Measurements from ENCODE around the gene GPLD1. TPM values are rescaled to one million over a fixed set of nuclear protein-coding genes. Genes with fewer than 3 reads are reported as not detected.

GPLD1 gene
- total RNA-seq, 4 donors from 2014 or later, result 5.9 to 18.1 (median 13.0) TPM

DNA sequence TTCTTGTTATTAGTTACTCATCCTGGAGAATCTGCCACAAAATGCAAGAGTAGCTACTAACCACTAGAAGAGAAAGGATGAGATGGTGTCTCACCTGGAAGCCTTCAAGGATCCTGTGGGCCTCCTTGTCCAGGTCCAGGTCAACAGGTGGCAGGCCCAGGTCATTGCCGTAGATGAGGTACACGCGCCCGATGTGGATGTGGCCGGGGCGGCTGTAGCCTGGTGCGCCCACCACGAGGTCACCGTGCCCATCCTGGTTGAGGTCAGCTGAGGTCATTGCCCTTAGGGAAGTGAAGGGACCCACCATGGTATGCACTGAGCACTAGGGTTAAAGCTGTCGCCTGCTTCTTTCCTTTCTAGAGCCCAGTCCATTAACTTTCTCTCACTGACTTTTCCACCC lies 35.5 kb downstream of the GPLD1 start:
- TF ChIP-seq, protein P1, sequence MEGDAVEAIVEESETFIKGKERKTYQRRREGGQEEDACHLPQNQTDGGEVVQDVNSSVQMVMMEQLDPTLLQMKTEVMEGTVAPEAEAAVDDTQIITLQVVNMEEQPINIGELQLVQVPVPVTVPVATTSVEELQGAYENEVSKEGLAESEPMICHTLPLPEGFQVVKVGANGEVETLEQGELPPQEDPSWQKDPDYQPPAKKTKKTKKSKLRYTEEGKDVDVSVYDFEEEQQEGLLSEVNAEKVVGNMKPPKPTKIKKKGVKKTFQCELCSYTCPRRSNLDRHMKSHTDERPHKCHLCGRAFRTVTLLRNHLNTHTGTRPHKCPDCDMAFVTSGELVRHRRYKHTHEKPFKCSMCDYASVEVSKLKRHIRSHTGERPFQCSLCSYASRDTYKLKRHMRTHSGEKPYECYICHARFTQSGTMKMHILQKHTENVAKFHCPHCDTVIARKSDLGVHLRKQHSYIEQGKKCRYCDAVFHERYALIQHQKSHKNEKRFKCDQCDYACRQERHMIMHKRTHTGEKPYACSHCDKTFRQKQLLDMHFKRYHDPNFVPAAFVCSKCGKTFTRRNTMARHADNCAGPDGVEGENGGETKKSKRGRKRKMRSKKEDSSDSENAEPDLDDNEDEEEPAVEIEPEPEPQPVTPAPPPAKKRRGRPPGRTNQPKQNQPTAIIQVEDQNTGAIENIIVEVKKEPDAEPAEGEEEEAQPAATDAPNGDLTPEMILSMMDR (IDR thresholded peaks at IDR 0.05; ENCODE audit: low read depth), result no peak

DNA sequence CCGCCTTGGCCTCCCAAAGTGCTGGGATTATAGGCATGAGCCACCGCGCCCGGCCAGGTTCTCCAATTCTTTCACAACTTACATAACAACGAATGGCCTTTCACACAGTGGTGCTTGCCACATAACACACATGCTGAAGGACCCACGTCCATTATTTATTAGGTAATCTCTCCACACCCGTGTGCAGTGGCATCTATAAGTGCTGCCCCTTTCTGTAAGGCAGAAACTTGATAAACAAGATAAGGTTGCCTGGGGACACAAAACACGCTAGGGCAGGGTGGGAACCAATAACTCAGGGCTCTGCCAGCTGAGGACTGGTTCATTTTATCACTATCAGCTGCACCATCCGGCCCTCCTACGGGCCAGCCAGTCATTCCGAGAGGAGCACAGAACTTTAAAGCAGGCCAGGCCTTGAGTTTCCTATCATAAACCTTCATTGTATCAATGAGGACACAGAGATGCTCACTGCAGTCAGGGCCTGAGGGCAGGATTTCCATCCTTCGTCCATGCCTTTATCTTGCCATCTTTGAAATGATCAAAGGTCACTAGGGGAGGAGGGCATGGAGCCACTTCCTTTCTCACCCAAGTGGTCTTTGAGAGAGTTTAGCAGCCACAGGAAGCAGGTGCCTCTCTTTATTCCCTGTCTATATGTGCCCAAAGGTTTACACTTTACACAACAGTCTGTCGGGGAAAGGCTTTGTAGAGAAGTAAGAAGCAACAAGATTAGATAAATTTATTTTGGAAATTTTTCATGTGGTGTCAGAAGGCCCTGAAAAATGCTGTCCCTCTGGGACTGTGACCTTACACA lies 37.6 kb downstream of the GPLD1 start:
- TF ChIP-seq, protein P1 (IDR thresholded peaks at IDR 0.05; ENCODE audit: low read depth), result no peak

DNA sequence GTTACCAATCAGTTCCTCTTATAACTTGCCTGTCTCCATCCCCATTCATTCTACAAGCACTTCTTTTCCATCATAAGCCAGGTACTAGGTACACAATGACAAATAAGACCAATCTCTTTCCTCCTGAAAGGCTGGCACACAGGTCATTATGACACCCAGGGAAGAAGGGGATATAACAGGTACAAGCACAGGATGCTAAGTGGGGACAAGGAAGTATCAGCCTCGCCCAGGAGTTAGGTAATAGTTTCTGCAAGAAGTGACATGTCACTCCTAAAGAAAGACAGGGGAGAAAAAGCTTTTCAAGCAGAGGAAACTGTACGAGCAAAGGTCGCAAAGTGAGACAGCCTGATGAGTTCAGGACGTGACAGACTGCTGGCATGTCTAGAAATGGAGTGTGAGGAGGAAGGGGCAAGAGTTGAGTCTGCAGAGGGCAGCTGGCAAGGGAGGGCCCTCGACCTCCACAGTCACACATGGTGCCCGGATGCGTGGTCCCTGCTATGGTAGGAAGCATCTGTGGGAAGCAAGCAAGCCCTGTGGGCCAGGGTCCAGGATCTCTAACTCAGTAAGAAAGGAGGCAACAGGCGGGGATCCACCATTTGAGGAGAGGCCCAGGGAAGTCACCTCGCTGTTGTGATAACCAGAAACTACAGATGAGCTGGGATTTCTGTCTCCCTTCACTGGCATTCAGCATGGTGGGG lies 40.4 kb downstream of the GPLD1 start:
- TF ChIP-seq, protein P1 (IDR thresholded peaks at IDR 0.05; ENCODE audit: low read depth), result no peak

DNA sequence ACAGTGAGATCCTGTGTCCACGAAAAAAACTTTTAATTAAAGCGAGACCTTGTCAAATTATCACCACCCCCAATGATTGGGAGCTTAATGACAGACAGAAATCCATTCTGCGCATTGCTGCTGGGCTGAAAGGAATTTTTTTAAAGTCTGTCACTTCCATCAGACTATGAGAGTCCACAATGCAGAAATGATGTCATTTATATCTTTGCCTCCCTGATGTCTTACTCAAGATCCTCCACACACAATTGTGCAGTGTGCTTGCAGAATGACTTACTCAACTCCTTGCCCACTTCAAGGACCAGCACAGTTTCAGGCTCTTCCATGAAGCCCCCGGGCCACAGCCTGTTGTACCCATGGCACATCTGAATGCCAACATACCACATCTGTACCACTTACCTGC lies 41.0 kb downstream of the GPLD1 start:
- TF ChIP-seq, protein P1 (IDR thresholded peaks at IDR 0.05; ENCODE audit: low read depth), result no peak

DNA sequence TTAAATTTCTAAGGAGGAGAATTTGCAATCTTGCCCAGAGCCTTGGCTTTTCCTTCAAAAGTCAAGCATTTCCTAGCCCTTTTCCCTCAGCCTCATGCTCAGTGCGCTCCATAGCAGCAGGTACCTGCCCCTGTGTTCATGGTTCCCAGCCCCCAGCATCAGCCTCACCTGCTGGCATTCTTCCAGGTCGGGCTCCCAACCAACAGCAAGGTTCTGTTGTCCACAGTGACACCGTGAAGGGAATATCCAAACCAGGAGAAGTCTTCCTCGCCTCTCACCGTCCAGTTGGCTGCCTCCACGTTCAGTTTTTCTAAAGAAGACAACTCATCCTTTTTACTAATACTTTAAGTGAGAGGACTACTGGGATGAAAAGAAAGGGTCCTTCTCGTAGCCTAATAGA lies 42.7 kb downstream of the GPLD1 start:
- TF ChIP-seq, protein P1 (IDR thresholded peaks at IDR 0.05; ENCODE audit: low read depth), result no peak

DNA sequence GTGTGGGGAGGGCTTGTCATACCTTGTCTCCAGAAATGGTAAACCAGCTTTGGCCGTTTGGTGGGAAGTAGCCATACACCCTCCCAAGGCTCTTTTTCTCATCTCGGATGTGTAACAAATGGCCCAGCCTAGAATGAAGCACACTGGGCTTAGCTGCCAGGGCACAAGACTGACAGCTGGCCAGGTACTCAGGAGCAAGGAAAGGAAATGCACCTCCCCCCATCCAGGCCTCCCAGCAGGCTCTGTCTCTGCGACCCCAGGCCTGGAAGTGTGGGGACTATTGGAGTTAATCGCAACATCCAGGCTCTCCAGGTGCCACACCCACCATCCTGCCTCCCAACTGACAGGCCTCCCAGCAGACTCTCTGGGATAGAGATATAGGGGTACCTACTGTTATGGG lies 43.7 kb downstream of the GPLD1 start:
- TF ChIP-seq, protein P1 (IDR thresholded peaks at IDR 0.05; ENCODE audit: low read depth), result no peak

DNA sequence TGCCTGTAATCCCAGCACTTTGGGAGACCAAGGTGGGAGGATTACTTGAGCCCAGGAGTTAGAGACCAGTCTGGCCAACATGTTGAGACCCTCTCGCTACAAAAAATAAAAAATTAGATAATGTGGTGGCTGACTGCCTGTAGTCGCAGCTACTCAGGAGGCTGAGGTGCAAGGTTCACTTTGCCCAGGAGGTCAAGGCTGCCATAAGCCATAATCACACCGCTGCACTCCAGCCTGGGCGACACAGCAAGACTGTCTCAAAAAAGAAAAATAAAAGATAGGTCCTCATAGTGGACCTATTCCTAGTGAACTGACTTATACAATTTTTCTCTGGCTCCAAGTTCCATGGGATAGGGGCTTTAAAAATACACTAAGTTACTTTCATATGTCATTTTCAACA lies 44.8 kb downstream of the GPLD1 start:
- TF ChIP-seq, protein P1 (IDR thresholded peaks at IDR 0.05; ENCODE audit: low read depth), result no peak
